GM13976 (cell line): ENCODE measurements around the gene C1orf198.

Experiments
- DNase-seq: peaks from one replicate; pipeline ENCODE4 v3.0.0; 2012; ENCODE audit warnings: low spot score
- in situ Hi-C: fragments of 300-500 bp; cut with MboI; formaldehyde crosslinking; loops from one replicate; pipeline ENCODE4 v1.12.0; 2022; ENCODE audit warnings: low sequenced_read_pairs, mixed read lengths, inconsistent platforms; ENCODE audit not compliant: unreplicated experiment
- TF ChIP-seq, protein P1 (sequence below): IDR thresholded peaks from 2 replicates; pipeline ENCODE4 v1.5.1; 2012; ENCODE audit warnings: borderline replicate concordance, mild to moderate bottlenecking; ENCODE audit not compliant: insufficient read depth; ENCODE audit errors: extremely low read depth, missing control alignments, control extremely low read depth

C1orf198 gene

DNA sequence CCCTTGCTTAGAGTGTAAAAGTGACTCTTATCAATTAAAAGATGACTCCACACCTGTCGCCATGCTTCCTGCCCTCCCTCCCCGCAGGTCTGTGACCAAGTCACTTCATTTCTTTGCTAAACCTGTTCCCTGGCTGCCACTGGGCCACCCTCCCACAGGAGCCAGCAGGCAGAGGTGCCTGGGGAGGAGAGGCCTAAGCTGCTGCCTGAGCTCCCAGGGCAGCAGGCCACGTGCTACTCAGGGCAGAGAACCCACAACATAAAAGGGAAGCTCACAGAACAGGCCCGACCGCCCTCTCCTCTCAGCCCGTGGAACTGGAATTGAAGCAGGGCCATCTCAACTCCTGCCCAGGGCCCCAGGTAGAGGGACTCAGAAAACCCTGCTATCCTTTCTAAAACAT lies 4.9 kb downstream of the C1orf198 start:
- DNase-seq, result no peak
- TF ChIP-seq, protein P1, sequence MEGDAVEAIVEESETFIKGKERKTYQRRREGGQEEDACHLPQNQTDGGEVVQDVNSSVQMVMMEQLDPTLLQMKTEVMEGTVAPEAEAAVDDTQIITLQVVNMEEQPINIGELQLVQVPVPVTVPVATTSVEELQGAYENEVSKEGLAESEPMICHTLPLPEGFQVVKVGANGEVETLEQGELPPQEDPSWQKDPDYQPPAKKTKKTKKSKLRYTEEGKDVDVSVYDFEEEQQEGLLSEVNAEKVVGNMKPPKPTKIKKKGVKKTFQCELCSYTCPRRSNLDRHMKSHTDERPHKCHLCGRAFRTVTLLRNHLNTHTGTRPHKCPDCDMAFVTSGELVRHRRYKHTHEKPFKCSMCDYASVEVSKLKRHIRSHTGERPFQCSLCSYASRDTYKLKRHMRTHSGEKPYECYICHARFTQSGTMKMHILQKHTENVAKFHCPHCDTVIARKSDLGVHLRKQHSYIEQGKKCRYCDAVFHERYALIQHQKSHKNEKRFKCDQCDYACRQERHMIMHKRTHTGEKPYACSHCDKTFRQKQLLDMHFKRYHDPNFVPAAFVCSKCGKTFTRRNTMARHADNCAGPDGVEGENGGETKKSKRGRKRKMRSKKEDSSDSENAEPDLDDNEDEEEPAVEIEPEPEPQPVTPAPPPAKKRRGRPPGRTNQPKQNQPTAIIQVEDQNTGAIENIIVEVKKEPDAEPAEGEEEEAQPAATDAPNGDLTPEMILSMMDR, result no peak
- in situ Hi-C loops, result no loop called here

DNA sequence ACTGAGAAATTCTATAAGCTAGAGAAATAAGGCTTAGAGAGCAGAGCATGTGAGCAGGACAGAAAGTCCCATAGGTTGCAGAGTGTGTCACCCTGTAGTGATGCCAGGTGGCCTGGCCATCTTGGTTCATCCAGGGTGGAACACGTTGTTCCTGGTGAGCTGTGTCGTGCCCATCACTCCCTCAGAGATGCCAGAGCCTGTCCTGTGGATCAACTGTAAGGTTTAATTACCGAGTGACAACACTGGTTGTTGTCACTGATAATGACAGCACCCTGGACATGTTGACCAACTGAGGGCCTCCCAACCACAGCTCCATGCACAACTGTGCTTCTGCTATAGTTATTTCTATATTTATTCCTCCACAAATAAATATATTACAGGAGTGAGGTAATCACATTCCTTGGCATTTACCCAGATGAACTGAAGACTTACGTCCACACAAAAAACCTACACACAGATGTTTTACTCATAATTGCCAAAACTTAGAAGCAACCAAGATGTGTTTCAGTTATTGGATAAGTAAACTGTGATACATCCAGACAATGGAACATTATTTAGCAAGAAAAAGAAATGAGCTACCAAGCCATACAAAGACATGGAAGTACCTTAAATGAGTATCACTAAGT lies 6.2 kb downstream of the C1orf198 start:
- no peak for DNase-seq
- TF ChIP-seq, protein P1, result no peak
- in situ Hi-C loops, result no loop called here

DNA sequence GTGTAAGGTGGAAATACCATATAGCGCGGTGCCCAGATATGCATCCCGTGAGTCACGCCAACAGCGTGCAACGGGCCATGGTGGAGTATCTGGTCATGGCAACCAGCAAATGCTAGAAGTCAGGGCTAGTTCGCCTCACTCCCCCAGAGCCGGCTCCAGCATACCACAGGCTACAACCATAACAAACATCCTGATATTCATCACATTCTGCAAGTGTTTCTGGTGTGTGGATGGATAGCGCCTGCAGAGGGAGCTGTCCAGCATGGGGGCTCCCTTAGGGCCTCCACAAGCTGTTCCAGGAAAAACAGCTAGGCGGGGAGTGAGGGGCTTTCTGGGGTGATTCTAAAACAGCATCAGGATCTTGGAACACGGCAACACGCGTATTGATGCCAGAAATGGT lies 6.8 kb downstream of the C1orf198 start:
- TF ChIP-seq, protein P1, result no peak
- DNase-seq, result no peak
- in situ Hi-C loops, result no loop called here

DNA sequence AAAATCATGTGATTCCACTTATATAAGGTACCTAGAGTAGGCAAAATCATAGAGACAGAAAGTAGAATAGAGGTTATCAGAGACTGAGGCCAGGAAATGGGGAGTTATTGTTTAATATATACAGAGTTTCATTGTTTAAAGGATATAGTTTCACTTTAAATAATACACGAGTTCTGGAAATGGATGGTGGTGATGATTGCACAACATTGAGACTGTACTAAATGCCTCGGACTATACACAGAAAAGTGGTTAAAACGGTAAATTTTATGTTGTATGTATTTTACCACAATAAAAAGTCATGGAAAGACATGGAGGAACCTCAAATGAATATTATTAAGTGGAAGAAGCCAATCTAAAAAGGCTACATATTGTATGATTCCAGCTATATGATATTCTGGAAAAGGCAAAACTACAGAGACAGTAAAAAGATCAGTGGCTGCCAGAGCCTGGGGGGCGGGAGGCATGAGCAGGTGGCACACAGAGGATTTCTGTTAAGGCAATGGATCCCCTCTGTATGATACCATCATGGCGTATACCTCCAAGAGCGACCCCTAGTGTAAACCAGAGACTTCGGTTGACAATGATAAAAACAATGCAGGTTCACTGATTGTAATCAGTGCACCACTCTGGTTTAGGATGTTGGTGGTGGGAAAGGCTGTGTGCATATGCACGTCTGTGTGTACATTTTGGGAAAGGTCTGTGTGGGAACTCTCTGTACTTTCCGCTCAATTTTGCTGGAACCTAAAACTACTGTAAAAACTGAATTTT lies 7.5 kb downstream of the C1orf198 start:
- in situ Hi-C loops, result no loop called here
- TF ChIP-seq, protein P1, result no peak
- no peak for DNase-seq

DNA sequence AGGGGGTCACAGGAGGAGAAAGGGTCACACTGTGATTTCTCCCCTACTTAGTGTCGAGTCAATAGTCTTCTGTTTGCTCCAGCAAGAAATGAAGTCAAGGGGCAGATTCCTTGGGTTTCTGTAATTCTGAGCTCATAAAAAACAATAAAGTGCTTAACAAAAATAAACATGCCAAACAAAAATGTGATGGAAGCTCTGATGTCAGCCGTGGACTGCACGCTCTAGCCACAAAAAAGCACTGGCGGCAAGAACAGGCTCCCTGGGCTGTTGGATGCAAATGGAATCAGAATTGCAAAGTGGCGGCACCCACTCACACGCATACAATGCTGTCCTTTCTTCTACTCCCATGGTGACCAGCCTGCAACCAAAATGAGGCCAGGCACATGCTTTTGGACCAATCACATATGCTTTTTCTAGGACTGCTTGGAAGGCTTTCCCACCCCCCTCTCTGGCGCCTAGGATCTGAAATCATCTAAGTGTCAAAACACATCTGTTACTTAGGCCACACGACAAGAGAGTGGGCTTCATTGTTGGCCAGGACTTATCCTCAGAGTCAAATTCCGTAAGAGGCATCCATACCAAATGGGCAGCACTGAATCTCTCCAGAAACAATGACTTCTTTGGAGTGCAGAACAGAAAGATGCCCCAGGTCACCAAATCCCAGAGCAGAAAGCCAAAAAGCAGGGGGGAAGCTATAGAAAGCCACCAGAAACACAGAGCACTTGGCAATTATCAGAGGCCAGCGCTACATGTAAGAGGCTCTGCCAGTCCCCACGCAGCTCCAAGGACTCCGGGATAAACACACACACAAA lies 9.2 kb downstream of the C1orf198 start:
- DNase-seq, result no peak
- TF ChIP-seq, protein P1, result no peak
- in situ Hi-C loops, result no loop called here

DNA sequence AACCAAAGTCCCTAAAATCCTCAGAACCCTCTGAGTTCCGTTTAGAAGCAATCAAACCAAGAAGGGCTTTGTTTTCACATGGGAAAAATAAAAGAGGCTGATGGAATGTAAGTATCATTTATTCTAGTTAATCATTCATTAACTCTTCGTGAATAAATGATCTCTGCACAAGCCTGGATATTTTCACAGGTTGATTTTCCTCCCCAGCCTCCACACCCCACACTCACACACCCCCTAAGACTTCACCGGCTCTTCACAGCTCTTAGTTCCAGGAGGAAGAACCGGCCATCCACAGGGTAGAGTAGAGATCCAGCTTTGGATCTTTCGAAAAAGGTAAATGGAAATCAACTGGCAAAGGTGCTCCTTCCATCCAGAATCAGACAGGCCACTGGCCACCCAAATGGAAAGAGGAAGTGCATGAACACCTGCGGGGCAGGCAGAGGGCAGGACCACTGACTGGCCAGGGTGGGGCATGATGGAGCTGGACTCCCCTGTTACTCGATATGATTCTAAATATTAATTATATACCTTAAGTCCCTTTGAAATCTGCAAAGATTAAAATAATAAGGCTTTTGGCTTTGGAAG lies 10.0 kb downstream of the C1orf198 start:
- TF ChIP-seq, protein P1, result no peak
- DNase-seq, result no peak
- in situ Hi-C loops, result no loop called here
